Endodermal cell (in vitro differentiated cells): ENCODE data around the gene CALR3. TPM values are rescaled to one million over a fixed set of nuclear protein-coding genes. Genes with fewer than 3 reads are reported as not detected.

Experiments
- DNase-seq: peaks from one replicate; pipeline ENCODE4 v3.0.0-alpha.2; 2017
- H3K27ac ChIP-seq: 2 replicates; pipeline ENCODE4 v1.5.1; 2013; ENCODE audit warnings: mild to moderate bottlenecking, low read depth, low read length, moderate library complexity
- H3K27me3 ChIP-seq: 2 replicates; pipeline ENCODE4 v1.6.1; 2013; ENCODE audit warnings: mild to moderate bottlenecking, low read length, moderate library complexity; ENCODE audit not compliant: insufficient read depth, control insufficient read depth, poor library complexity, severe bottlenecking
- H3K36me3 ChIP-seq: 2 replicates; pipeline ENCODE4 v1.7.0; 2013; ENCODE audit warnings: mild to moderate bottlenecking, low read length, moderate library complexity; ENCODE audit not compliant: control insufficient read depth, insufficient read depth
- H3K4me1 ChIP-seq: one replicate; pipeline ENCODE4 v1.7.0; 2013; ENCODE audit warnings: low read length; ENCODE audit not compliant: control insufficient read depth, insufficient read depth
- H3K4me3 ChIP-seq: 2 replicates; pipeline ENCODE4 v1.5.1; 2013; ENCODE audit warnings: mild to moderate bottlenecking, low read length, moderate library complexity
- H3K9ac ChIP-seq: 2 replicates; pipeline ENCODE4 v1.6.1; 2013; ENCODE audit warnings: mild to moderate bottlenecking, low read length, moderate library complexity; ENCODE audit not compliant: poor library complexity, severe bottlenecking; ENCODE audit errors: extremely low read depth
- H3K9me3 ChIP-seq: 2 replicates; pipeline ENCODE4 v1.6.1; 2013; ENCODE audit warnings: mild to moderate bottlenecking, low read length, moderate library complexity; ENCODE audit not compliant: control insufficient read depth
- H3K27ac Mint-ChIP-seq: 2 replicates; pipeline ENCODE4 v1.8.0; 2020; ENCODE audit warnings: mixed read lengths
- H3K27me3 Mint-ChIP-seq: 2 replicates; pipeline ENCODE4 v1.8.0; 2021; ENCODE audit warnings: mild to moderate bottlenecking, mixed read lengths; ENCODE audit not compliant: insufficient read depth
- H3K36me3 Mint-ChIP-seq: 2 replicates; pipeline ENCODE4 v1.8.0; 2020; ENCODE audit warnings: low read depth, mixed read lengths
- H3K4me1 Mint-ChIP-seq: 2 replicates; pipeline ENCODE4 v1.8.0; 2020; ENCODE audit warnings: mixed read lengths
- H3K4me3 Mint-ChIP-seq: 2 replicates; pipeline ENCODE4 v1.8.0; 2020; ENCODE audit warnings: mild to moderate bottlenecking, moderate library complexity, mixed read lengths
- H3K9me3 Mint-ChIP-seq: 2 replicates; pipeline ENCODE4 v1.8.0; 2020; ENCODE audit warnings: mild to moderate bottlenecking, mixed read lengths
- WGBS, 2 experiments: methylation state at CpG; one replicate each; pipeline versions ENCODE4 v1.1.5 to v1.1.7; 2013; ENCODE audit warnings: missing lambda C conversion rate in 2 of 2, mixed read lengths in 1 of 2; ENCODE audit not compliant: insufficient coverage in 1 of 2, insufficient read length in 1 of 2; 5-methylcytosine and 5-hydroxymethylcytosine counted together
- total RNA-seq, 2 donors: library from RNA; stranded (reverse); fragmentation: NEBNext Ultra II Directional in 1 of 2; extraction: Animal tissue kit (Norgen Biotek cat#: 25700) in 1 of 2; gene quantifications; 2 replicates in 1 of 2; 3 replicates in 1 of 2; pipeline ENCODE4 v1.2.1, GENCODE V29; 2021
- TF ChIP-seq, protein P1 (sequence below): fragments of 200-600 bp; sonication (generic); conservative IDR thresholded peaks from 2 replicates; pipeline ENCODE4 v1.5.0; 2021; ENCODE audit warnings: antibody characterized with exemption, mild to moderate bottlenecking

The CALR3 gene
- total RNA-seq, 2 donors from 2014 or later: 0.27 TPM; not detected in 1

DNA sequence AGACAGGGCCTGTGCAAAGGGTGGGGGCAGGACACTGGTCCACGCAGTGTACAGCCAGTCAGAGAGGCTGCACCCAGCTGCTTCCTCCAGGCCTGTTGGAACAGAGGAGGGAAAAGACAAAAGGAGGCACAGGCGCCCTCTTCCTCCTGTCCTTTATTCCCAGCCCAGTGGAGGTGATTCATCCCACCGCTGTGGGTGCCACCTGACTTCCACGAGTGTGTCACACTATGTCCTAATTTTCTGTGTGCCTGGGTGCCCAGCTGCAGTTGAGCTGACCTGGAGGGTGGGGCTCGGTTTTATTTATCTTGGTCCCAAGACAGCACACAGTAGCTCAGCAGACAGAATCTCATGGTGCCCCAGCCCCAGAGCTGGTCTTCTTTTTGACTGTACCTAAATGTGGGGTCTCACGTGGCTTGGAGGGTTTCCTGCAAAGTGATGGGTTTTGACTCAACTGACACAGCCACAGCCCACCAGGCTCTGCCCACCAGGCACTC lies 33.2 kb downstream of the CALR3 start:
- Mint-ChIP-seq H3K27ac (no peak overlapping the region), H3K36me3 (peaks cover 9% of the 10 kb centered on the region), H3K4me1 (peaks cover 29% of the 10 kb centered on the region), H3K27me3 (peaks cover 7% of the 10 kb centered on the region), H3K9me3 (no peaks in the 10 kb centered on the region), H3K4me3 (no peak overlapping the region)
- Histone ChIP-seq H3K9ac (no peak overlapping the region), H3K9me3 (no peaks in the 10 kb centered on the region), H3K27ac (no peak overlapping the region), H3K4me3 (no peak overlapping the region), H3K27me3 (no peaks in the 10 kb centered on the region), H3K36me3 (no peaks in the 10 kb centered on the region), H3K4me1 (peaks cover 6% of the 10 kb centered on the region)
- TF ChIP-seq, protein P1, sequence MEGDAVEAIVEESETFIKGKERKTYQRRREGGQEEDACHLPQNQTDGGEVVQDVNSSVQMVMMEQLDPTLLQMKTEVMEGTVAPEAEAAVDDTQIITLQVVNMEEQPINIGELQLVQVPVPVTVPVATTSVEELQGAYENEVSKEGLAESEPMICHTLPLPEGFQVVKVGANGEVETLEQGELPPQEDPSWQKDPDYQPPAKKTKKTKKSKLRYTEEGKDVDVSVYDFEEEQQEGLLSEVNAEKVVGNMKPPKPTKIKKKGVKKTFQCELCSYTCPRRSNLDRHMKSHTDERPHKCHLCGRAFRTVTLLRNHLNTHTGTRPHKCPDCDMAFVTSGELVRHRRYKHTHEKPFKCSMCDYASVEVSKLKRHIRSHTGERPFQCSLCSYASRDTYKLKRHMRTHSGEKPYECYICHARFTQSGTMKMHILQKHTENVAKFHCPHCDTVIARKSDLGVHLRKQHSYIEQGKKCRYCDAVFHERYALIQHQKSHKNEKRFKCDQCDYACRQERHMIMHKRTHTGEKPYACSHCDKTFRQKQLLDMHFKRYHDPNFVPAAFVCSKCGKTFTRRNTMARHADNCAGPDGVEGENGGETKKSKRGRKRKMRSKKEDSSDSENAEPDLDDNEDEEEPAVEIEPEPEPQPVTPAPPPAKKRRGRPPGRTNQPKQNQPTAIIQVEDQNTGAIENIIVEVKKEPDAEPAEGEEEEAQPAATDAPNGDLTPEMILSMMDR: no peak
- no peak for DNase-seq
- WGBS, 2 experiments: 88 to 93% methylated on average over 4 to 6 of the region's 6 CpGs

DNA sequence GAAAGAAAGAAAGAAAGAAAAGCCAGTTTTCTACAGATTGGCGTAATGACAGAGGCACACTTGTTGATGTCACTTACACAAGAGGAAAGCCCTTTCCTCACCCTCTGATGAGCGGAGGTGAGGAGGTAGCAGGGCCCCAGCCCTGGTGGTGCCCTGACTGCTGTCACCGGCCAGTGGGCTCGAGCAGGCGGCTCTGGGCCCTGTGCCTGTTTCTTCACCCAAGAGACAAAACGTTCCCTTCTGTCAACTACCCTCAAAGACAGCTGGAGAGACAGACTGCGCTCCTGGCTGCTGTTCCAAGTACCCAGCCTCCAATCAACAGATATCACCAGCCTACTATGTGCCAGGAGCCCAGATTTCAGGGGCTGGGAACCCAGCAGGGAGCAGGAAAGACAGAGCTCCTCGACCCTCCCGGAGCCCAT lies 34.3 kb downstream of the CALR3 start:
- Histone ChIP-seq H3K9ac (no peak overlapping the region), H3K27me3 (no peaks in the 10 kb centered on the region), H3K4me3 (no peak overlapping the region), H3K36me3 (no peaks in the 10 kb centered on the region), H3K4me1 (peaks cover 6% of the 10 kb centered on the region), H3K27ac (no peak overlapping the region), H3K9me3 (no peaks in the 10 kb centered on the region)
- TF ChIP-seq, protein P1: no peak
- Mint-ChIP-seq H3K4me1 (peaks cover 39% of the 10 kb centered on the region), H3K27ac (peak overlapping the region; percentile 44), H3K9me3 (no peaks in the 10 kb centered on the region), H3K4me3 (no peak overlapping the region), H3K36me3 (peaks cover 9% of the 10 kb centered on the region), H3K27me3 (no peaks in the 10 kb centered on the region)
- 93 to 95% methylated on average over 4 to 9 of the region's 9 CpGs for WGBS, 2 experiments
- no peak for DNase-seq

DNA sequence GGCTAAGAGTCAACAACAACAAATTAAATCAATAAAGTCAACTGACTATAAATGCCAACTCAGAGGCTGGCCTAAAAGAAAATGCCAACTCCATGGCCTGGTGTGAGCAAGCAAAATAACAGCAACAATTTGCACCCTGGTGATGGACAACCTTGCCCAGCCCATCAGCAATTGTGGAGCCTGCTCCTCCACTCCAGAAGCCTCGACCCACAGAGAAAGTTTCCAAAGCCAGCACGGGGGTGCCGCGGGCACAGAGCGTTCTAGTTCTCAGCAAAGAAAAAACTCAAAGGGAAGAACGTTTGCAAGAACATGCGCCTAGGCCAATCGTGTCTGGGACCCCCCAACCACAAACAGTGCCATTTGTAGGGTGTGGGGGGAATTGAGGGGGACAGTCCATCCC lies 35.5 kb downstream of the CALR3 start:
- Mint-ChIP-seq H3K27ac (no peak overlapping the region), H3K4me3 (no peak overlapping the region), H3K4me1 (peaks cover 41% of the 10 kb centered on the region), H3K36me3 (peaks cover 7% of the 10 kb centered on the region), H3K9me3 (no peaks in the 10 kb centered on the region), H3K27me3 (no peaks in the 10 kb centered on the region)
- TF ChIP-seq, protein P1: no peak
- Histone ChIP-seq H3K36me3 (peaks cover 3% of the 10 kb centered on the region), H3K9me3 (no peaks in the 10 kb centered on the region), H3K27me3 (no peaks in the 10 kb centered on the region), H3K9ac (no peak overlapping the region), H3K4me3 (no peak overlapping the region), H3K4me1 (peaks cover 6% of the 10 kb centered on the region), H3K27ac (no peak overlapping the region)
- WGBS, 2 experiments: 97 to 98% methylated on average over 5 to 8 of the region's 8 CpGs
- no peak for DNase-seq
